Keratinocyte (primary cell): Measurements from ENCODE around the gene KIAA1755. TPM values are rescaled to one million over a fixed set of nuclear protein-coding genes. Genes with fewer than 3 reads are reported as not detected.

ENCODE experiments used
- DNase-seq: peaks from one replicate; pipeline ENCODE4 v3.0.0-alpha.2; 2011; ENCODE audit warnings: low read depth, missing footprints, low spot score
- FAIRE-seq: peaks from 2 replicates; lab custom pipeline; 2011; peaks lifted over from hg19 to GRCh38; lab: Jason Lieb, UNC
- H2AFZ ChIP-seq: 2 replicates; pipeline ENCODE4 v1.6.0; 2012; ENCODE audit warnings: low read length, control low read depth, inconsistent platforms; ENCODE audit not compliant: control insufficient read depth
- H3K27ac ChIP-seq: 2 replicates; pipeline ENCODE4 v1.5.1; 2011; ENCODE audit warnings: low read length; ENCODE audit not compliant: control insufficient read depth, insufficient read depth
- H3K27me3 ChIP-seq: 3 replicates; pipeline ENCODE4 v1.6.0; 2011; ENCODE audit warnings: low read length; ENCODE audit not compliant: control insufficient read depth, insufficient read depth; ENCODE audit errors: extremely low read depth
- H3K36me3 ChIP-seq, 2 experiments: 2 replicates in 1 of 2; 3 replicates in 1 of 2; pipeline ENCODE4 v1.5.1; 2011; ENCODE audit warnings: low read length in 2 of 2, mild to moderate bottlenecking in 1 of 2; ENCODE audit not compliant: control insufficient read depth in 2 of 2, insufficient read depth in 2 of 2; ENCODE audit errors: extremely low read depth in 1 of 2
- H3K4me1 ChIP-seq: 3 replicates; pipeline ENCODE4 v1.5.1; 2011; ENCODE audit warnings: low read length; ENCODE audit not compliant: control insufficient read depth, insufficient read depth; ENCODE audit errors: extremely low read depth
- H3K4me2 ChIP-seq: 3 replicates; pipeline ENCODE4 v1.6.0; 2011; ENCODE audit warnings: low read depth, low read length; ENCODE audit not compliant: control insufficient read depth, insufficient read depth; ENCODE audit errors: extremely low read depth
- H3K4me3 ChIP-seq, 3 experiments: fragments of 200-600 bp in 1 of 3; sonication (generic) in 1 of 3; 2 replicates in 2 of 3; 3 replicates in 1 of 3; pipeline ENCODE4 v1.5.1; 2011 to 2016; ENCODE audit warnings: low read length in 3 of 3, mild to moderate bottlenecking in 3 of 3, control low read depth in 2 of 3, inconsistent platforms in 1 of 3, low read depth in 1 of 3, mixed read lengths in 1 of 3, mixed run types in 1 of 3, moderate library complexity in 1 of 3; ENCODE audit not compliant: control insufficient read depth in 2 of 3, insufficient read depth in 2 of 3; ENCODE audit errors: extremely low read depth in 1 of 3
- H3K79me2 ChIP-seq: 2 replicates; pipeline ENCODE4 v1.6.0; 2012; ENCODE audit warnings: low read length; ENCODE audit not compliant: control insufficient read depth, insufficient read depth
- H3K9ac ChIP-seq: 3 replicates; pipeline ENCODE4 v1.6.0; 2011; ENCODE audit warnings: low read length; ENCODE audit not compliant: control insufficient read depth, insufficient read depth; ENCODE audit errors: extremely low read depth
- H3K9me1 ChIP-seq: 3 replicates; pipeline ENCODE4 v1.6.0; 2011; ENCODE audit warnings: low read length; ENCODE audit not compliant: control insufficient read depth, insufficient read depth; ENCODE audit errors: extremely low read depth
- H3K9me3 ChIP-seq: 2 replicates; pipeline ENCODE4 v1.5.1; 2012; ENCODE audit warnings: low read depth, low read length; ENCODE audit not compliant: control insufficient read depth
- H4K20me1 ChIP-seq: 3 replicates; pipeline ENCODE4 v1.6.0; 2011; ENCODE audit warnings: low read length; ENCODE audit not compliant: control insufficient read depth, insufficient read depth; ENCODE audit errors: extremely low read depth
- CTCF ChIP-seq, 3 experiments: IDR thresholded peaks in 1 of 3; conservative IDR thresholded peaks in 1 of 3; optimal IDR thresholded peaks in 1 of 3; 2 replicates in 2 of 3; 3 replicates in 1 of 3; pipeline versions ENCODE3 to v1.5.1; 2011; ENCODE audit warnings: low read length in 3 of 3, mild to moderate bottlenecking in 3 of 3, moderate library complexity in 2 of 3, control low read depth in 1 of 3, inconsistent platforms in 1 of 3; ENCODE audit not compliant: insufficient read depth in 2 of 3; ENCODE audit errors: extremely low read depth in 1 of 3
- EZH2 ChIP-seq: IDR thresholded peaks from one replicate; pipeline ENCODE4 v1.6.1; 2012; ENCODE audit warnings: inconsistent platforms, mild to moderate bottlenecking, low read length, moderate library complexity
- dilution Hi-C: fragments of 300-500 bp; cut with MboI; formaldehyde crosslinking; loops from one replicate; pipeline ENCODE4 v1.7.0; 2020; ENCODE audit warnings: low sequenced_read_pairs; ENCODE audit not compliant: extremely low pct_ligation_motif_present
- polyA plus RNA-seq, 5 experiments: library from polyadenylated mRNA; depleted of rRNA in 3 of 5; stranded (reverse) in 3 of 5; stranded (forward) in 1 of 5; unstranded in 1 of 5; fragments of >200 nt; gene quantifications; 1 replicate in 1 of 5; 2 replicates in 3 of 5; 3 replicates in 1 of 5; pipeline versions ENCODE4 v1.2.1 to v1.2.3, GENCODE V29; 2011 to 2012; ENCODE audit warnings: missing spikeins in 2 of 5, low read depth in 1 of 5, low replicate concordance in 1 of 5

KIAA1755 gene
- polyA plus RNA-seq, 1 donor (not counting 4 experiments of a cell fraction or from before 2014, with no cell fraction given) = not detected

GRCh38 chr20:38271608-38272120 is 11.1 kb upstream of the KIAA1755 start:
- dilution Hi-C loops = no loop called here
- H3K27ac ChIP-seq = no peak overlapping the region

GRCh38 chr20:38270869-38271605 is 10.5 kb upstream of the KIAA1755 start:
- no peak overlapping the region for H3K4me3 ChIP-seq
- FAIRE-seq = peak; percentile 67
- dilution Hi-C loops = no loop called here
- H3K9me3 ChIP-seq = no peaks in the 10 kb centered on the region
- peak overlapping the region; percentile 13 for H2AFZ ChIP-seq
- H3K36me3 ChIP-seq = no peaks in the 10 kb centered on the region
- peak overlapping the region; percentile 24 for H3K4me2 ChIP-seq
- H3K27me3 ChIP-seq = no peaks in the 10 kb centered on the region
- no peaks in the 10 kb centered on the region for H4K20me1 ChIP-seq
- no peak overlapping the region for H3K27ac ChIP-seq
- DNase-seq = peak; percentile 15
- no peak for TF ChIP-seq EZH2
- TF ChIP-seq CTCF (optimal IDR thresholded peaks at IDR 0.05 in 1 of 3, IDR thresholded peaks at IDR 0.05 in 1 of 3, conservative IDR thresholded peaks at IDR 0.05 in 1 of 3; ENCODE audit: extremely low read depth in 1 of 3, insufficient read depth in 2 of 3, low read length in 3 of 3) = no peak
- no peak overlapping the region for H3K9ac ChIP-seq
- peaks cover 19% of the 10 kb centered on the region for H3K4me1 ChIP-seq
- H3K79me2 ChIP-seq = no peaks in the 10 kb centered on the region
- H3K9me1 ChIP-seq = no peaks in the 10 kb centered on the region

More at GRCh38 chr20:38271608-38272120, 11.1 kb upstream of the KIAA1755 start:
- no peaks in the 10 kb centered on the region for H3K9me3 ChIP-seq
- H3K36me3 ChIP-seq = no peaks in the 10 kb centered on the region
- no peaks in the 10 kb centered on the region for H3K79me2 ChIP-seq
- no peak overlapping the region for H3K4me2 ChIP-seq
- no peaks in the 10 kb centered on the region for H4K20me1 ChIP-seq
- no peaks in the 10 kb centered on the region for H3K27me3 ChIP-seq
- H3K9me1 ChIP-seq = no peaks in the 10 kb centered on the region
- no peak overlapping the region for H3K9ac ChIP-seq
- FAIRE-seq = no peak
- no peak overlapping the region for H2AFZ ChIP-seq
- DNase-seq = no peak
- TF ChIP-seq EZH2 (no peak), CTCF (optimal IDR thresholded peaks at IDR 0.05 in 1 of 3, IDR thresholded peaks at IDR 0.05 in 1 of 3, conservative IDR thresholded peaks at IDR 0.05 in 1 of 3; ENCODE audit: extremely low read depth in 1 of 3, insufficient read depth in 2 of 3, low read length in 3 of 3) (no peak)
- peaks cover 21% of the 10 kb centered on the region for H3K4me1 ChIP-seq
- H3K4me3 ChIP-seq = no peak overlapping the region
